Gastrocnemius medialis (tissue), 4 donors: Measurements from ENCODE around the gene AIFM2. TPM values are rescaled to one million over a fixed set of nuclear protein-coding genes. Genes with fewer than 3 reads are reported as not detected.

ENCODE experiments used
- ATAC-seq, 2 donors: fragments of 150-250 bp; one replicate each; pipeline ENCODE4 v1.9.1; 2016
- DNase-seq, 2 donors: peaks; one replicate each; pipeline ENCODE4 v3.0.0-alpha.2; 2019
- H3K27ac ChIP-seq, 4 donors: fragments of 200-600 bp; sonication (generic); 1 replicate in 1 of 4; 2 replicates in 3 of 4; pipeline ENCODE4 v1.5.1; 2016 to 2018; ENCODE audit warnings: mild to moderate bottlenecking in 2 of 4, moderate library complexity in 1 of 4
- H3K27me3 ChIP-seq, 3 donors: fragments of 200-600 bp; sonication (generic) in 2 of 3; 1 replicate in 1 of 3; 2 replicates in 2 of 3; pipeline versions ENCODE4 v1.5.1 to v1.6.0; 2016 to 2019; ENCODE audit warnings: mild to moderate bottlenecking in 1 of 3, moderate library complexity in 1 of 3
- H3K36me3 ChIP-seq, 2 donors: fragments of 200-600 bp; sonication (generic) in 1 of 2; one replicate each; pipeline ENCODE4 v1.5.1; 2017 to 2018
- H3K4me1 ChIP-seq, 2 donors: fragments of 200-600 bp; sonication (generic) in 1 of 2; one replicate each; pipeline ENCODE4 v1.5.1; 2016 to 2017; ENCODE audit warnings: mild to moderate bottlenecking in 2 of 2
- H3K4me3 ChIP-seq, 4 donors: fragments of 200-600 bp; sonication (generic) in 3 of 4; 1 replicate in 1 of 4; 2 replicates in 3 of 4; pipeline ENCODE4 v1.5.1; 2016 to 2019; ENCODE audit warnings: mild to moderate bottlenecking in 2 of 4
- H3K9me3 ChIP-seq, 3 donors: fragments of 200-600 bp; sonication (generic) in 2 of 3; 1 replicate in 1 of 3; 2 replicates in 2 of 3; pipeline ENCODE4 v1.5.1; 2016 to 2019
- POLR2A ChIP-seq, 2 donors: fragments of 450-650 bp; IDR thresholded peaks; one replicate each; pipeline ENCODE4 v1.6.1; 2017; ENCODE audit warnings: antibody characterized with exemption in 2 of 2, mild to moderate bottlenecking in 2 of 2, moderate library complexity in 2 of 2
- in situ Hi-C, 4 donors: fragments of 200-750 bp; cut with MboI; loops; one replicate each; pipeline versions ENCODE4 v1.15.0 to v1.8.0; 2017; ENCODE audit warnings: low sequenced_read_pairs in 4 of 4
- intact Hi-C: fragments of 100-400 bp; cut with DNase I; formaldehyde crosslinking; loops from one replicate; pipeline ENCODE4 v1.15.1; 2023; ENCODE audit warnings: low total_unique reads
- total RNA-seq, 4 donors: library from RNA; depleted of rRNA; stranded (reverse); fragments of >200 nt; gene quantifications; one replicate each; pipeline versions ENCODE4 v1.1.0 to v1.2.3, GENCODE V29; 2016
- TF ChIP-seq, protein P1 (sequence below), 5 experiments: fragments of 450-650 bp in 3 of 5; fragments of 200-600 bp in 2 of 5; sonication (generic) in 2 of 5; IDR thresholded peaks in 4 of 5; conservative IDR thresholded peaks in 1 of 5; 1 replicate in 4 of 5; 2 replicates in 1 of 5; pipeline ENCODE4 v1.5.1; 2016 to 2019; ENCODE audit warnings: antibody characterized with exemption in 5 of 5, mild to moderate bottlenecking in 3 of 5, moderate library complexity in 3 of 5

The AIFM2 gene
- total RNA-seq, 4 donors from 2014 or later: 6.8 to 11.0 (median 9.8) TPM

DNA sequence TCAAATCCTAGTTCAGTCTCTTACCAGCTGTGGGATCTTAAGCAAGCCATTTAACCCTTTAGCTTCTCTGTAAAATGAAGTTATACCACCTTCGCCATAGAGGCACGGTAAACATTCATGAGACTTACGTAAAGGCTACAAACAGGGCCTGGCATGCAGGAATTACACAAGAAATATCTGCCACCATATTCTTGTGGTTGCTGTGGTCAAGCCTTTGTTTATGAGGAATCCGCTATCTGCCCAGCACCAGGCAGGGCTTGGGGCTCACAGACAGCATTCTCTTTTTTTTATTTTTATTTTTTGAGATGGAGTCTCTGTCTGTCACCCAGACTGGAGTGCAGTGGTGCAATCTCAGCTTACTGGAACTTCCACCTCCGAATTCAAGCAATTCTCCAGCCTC lies 9.9 kb downstream of the AIFM2 start:
- Histone ChIP-seq H3K4me3 (no peak overlapping the region), H3K27me3 (no peaks in the 10 kb centered on the region), H3K9me3 (no peaks in the 10 kb centered on the region), H3K4me1 (peaks cover 3 to 9% of the 10 kb centered on the region in 2 donors), H3K27ac (no peak overlapping the region), H3K36me3 (peaks cover 0 to 25% of the 10 kb centered on the region in 2 donors)
- intact Hi-C loops (no loop called here), in situ Hi-C loops (no loop called here)
- TF ChIP-seq, protein P1, sequence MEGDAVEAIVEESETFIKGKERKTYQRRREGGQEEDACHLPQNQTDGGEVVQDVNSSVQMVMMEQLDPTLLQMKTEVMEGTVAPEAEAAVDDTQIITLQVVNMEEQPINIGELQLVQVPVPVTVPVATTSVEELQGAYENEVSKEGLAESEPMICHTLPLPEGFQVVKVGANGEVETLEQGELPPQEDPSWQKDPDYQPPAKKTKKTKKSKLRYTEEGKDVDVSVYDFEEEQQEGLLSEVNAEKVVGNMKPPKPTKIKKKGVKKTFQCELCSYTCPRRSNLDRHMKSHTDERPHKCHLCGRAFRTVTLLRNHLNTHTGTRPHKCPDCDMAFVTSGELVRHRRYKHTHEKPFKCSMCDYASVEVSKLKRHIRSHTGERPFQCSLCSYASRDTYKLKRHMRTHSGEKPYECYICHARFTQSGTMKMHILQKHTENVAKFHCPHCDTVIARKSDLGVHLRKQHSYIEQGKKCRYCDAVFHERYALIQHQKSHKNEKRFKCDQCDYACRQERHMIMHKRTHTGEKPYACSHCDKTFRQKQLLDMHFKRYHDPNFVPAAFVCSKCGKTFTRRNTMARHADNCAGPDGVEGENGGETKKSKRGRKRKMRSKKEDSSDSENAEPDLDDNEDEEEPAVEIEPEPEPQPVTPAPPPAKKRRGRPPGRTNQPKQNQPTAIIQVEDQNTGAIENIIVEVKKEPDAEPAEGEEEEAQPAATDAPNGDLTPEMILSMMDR (IDR thresholded peaks at IDR 0.05 in 4 of 5, conservative IDR thresholded peaks at IDR 0.05 in 1 of 5): no peak
- TF ChIP-seq POLR2A (IDR thresholded peaks at IDR 0.05): no peak
- ATAC-seq (no peak), DNase-seq (no peak)

DNA sequence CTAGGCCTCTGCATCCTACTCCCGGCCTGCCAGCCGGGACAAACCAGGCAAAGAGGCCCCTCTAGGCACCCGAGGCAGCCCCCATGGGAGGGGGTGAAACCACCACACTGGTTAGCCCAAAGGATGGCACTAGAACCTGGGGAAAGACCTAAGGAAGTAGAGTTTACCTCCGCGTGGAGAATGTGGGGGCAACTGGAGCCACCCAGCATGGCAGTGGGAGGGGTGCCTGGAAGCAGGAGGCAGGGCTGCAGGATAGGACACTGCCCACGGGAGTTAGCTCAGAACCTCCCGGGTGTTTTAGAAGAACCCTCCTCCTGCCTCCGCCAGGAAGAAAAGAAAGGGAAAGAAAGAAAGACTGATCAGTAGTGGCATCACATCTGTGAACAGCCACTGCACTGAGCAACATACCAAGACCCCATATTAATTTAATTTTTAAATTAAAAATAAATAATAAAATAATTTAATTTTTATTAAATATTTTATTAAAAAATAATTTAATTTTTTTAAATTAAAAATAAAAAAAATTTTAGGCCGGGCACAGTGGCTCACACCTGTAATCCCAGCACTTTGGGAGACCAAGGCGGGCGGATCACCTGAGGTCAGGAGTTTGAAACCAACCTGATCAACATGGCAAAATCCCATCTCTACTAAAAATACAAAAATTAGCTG lies 11.2 kb downstream of the AIFM2 start:
- Histone ChIP-seq H3K4me1 (peaks cover 9 to 13% of the 10 kb centered on the region in 2 donors), H3K27ac (no peak overlapping the region), H3K9me3 (no peaks in the 10 kb centered on the region), H3K4me3 (no peak overlapping the region), H3K27me3 (no peaks in the 10 kb centered on the region), H3K36me3 (peaks cover 0 to 25% of the 10 kb centered on the region in 2 donors)
- DNase-seq: no peak
- no peak for ATAC-seq
- intact Hi-C loops (no loop called here), in situ Hi-C loops (no loop called here)
- TF ChIP-seq, protein P1 (IDR thresholded peaks at IDR 0.05 in 4 of 5, conservative IDR thresholded peaks at IDR 0.05 in 1 of 5): no peak
- no peak for TF ChIP-seq POLR2A (IDR thresholded peaks at IDR 0.05)

DNA sequence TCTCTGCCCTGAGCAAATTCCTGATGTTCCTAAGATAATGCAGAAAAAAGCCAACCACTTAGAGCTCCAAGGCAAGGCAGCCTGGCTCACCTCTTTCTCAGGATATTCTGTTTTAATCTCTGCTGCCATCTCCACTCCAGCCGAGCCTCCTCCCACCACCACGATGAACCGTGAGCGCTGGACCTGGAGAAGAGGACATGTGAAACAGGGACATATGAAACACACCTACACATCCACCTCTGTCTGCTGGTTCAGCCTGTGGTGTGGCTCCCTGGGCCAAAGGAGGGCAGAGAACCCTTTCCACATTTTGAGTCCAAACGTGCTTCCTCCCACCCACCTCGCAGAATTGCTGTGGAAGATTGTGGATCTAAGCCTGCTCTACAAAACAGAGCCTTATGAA lies 12.2 kb downstream of the AIFM2 start:
- Histone ChIP-seq H3K27me3 (no peaks in the 10 kb centered on the region), H3K4me1 (peaks cover 12 to 13% of the 10 kb centered on the region in 2 donors), H3K9me3 (no peaks in the 10 kb centered on the region), H3K36me3 (peaks cover 0 to 26% of the 10 kb centered on the region in 2 donors), H3K4me3 (no peak overlapping the region), H3K27ac (no peak overlapping the region)
- DNase-seq (no peak), ATAC-seq (no peak)
- intact Hi-C loops: no loop called here
- no peak for TF ChIP-seq POLR2A (IDR thresholded peaks at IDR 0.05)
- TF ChIP-seq, protein P1 (IDR thresholded peaks at IDR 0.05 in 4 of 5, conservative IDR thresholded peaks at IDR 0.05 in 1 of 5): no peak
- in situ Hi-C loops: no loop called here

DNA sequence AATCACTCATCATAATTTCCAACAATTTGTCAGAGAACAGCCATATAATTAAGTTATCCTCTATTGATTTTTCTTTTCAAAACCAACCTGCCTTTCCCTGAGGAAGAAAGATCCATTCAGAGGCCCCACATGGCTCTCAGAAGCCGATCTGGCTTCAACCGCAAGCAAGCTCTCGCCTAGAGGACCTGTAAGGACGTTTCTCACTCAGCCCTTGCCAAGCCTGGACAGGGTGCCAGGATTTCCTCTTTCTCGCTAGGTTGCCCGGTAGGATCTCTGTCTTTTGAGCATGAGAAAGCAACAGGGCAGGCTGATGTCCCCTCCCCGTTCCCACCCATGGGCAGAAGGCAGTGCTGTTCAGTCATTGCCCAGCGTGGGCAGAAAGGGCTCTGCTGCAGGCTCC lies 13.0 kb downstream of the AIFM2 start:
- TF ChIP-seq, protein P1 (IDR thresholded peaks at IDR 0.05 in 4 of 5, conservative IDR thresholded peaks at IDR 0.05 in 1 of 5): no peak
- no peak for TF ChIP-seq POLR2A (IDR thresholded peaks at IDR 0.05)
- Histone ChIP-seq H3K4me3 (no peak overlapping the region), H3K27me3 (no peaks in the 10 kb centered on the region), H3K4me1 (peaks cover 12 to 13% of the 10 kb centered on the region in 2 donors), H3K27ac (no peak overlapping the region), H3K9me3 (no peaks in the 10 kb centered on the region), H3K36me3 (peaks cover 0 to 34% of the 10 kb centered on the region in 2 donors)
- in situ Hi-C loops: no loop called here
- no peak for DNase-seq
- no peak for ATAC-seq
- intact Hi-C loops: no loop called here

GRCh38 chr10:70119197-70119596 lies 13.4 kb downstream of the AIFM2 start:
- TF ChIP-seq, protein P1 (IDR thresholded peaks at IDR 0.05 in 4 of 5, conservative IDR thresholded peaks at IDR 0.05 in 1 of 5): no peak
- TF ChIP-seq POLR2A (IDR thresholded peaks at IDR 0.05): no peak
- Histone ChIP-seq H3K36me3 (peaks cover 0 to 39% of the 10 kb centered on the region in 2 donors), H3K27me3 (no peaks in the 10 kb centered on the region), H3K4me1 (peaks cover 12 to 13% of the 10 kb centered on the region in 2 donors), H3K9me3 (no peaks in the 10 kb centered on the region), H3K4me3 (no peak overlapping the region), H3K27ac (no peak overlapping the region)
- DNase-seq (no peak), ATAC-seq (no peak)
- intact Hi-C loops (no loop called here), in situ Hi-C loops (no loop called here)
